Measurements from ENCODE around the gene SLC5A5.

DNA sequence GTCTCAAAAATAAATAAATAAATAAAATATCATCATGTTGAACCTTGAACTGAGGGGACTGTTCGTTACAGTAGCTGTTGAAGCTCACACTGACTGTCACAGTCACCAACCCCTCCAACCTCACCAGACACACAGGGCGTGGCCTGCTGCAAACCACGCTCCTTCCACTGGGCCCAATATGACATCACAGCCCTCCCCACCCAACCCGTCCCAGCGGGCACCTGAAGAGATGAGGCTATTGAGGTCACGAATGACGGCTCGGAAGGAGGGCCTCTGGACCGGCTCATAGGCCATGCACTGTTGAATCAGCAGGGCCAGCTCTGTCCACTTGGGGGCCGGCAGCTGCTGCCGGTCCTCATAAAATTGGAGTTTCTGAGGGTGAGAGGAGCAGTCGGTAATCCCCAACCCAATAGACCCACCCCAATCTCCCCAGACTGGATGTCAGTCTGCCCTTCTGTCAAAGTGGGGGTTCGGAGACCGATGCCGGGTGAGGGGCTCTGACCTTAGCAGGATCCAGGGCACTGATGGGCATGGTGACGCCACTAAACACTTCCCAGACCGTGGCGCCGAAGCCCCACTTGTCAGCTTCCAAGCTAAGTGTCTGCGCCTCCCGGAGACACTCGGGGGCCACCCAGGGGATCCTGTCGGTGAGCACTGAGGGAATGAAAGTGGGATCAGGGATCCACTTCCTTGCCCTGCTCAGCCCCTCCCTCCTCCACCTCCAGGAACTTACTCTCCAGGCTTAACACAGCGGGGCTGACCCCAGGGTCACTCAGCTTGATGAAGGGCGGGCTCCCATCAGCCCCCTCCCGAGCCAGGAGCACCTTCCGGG is 37.2 kb upstream of the SLC5A5 start:
- TF ChIP-seq POLR2AphosphoS5 (IDR thresholded peaks at IDR 0.05; ENCODE audit: low read depth, low read length) (no peak), SIN3A (IDR thresholded peaks at IDR 0.05; ENCODE audit: borderline replicate concordance, insufficient read depth, low read depth, low read length) (no peak)
- TF ChIP-seq, protein P1, sequence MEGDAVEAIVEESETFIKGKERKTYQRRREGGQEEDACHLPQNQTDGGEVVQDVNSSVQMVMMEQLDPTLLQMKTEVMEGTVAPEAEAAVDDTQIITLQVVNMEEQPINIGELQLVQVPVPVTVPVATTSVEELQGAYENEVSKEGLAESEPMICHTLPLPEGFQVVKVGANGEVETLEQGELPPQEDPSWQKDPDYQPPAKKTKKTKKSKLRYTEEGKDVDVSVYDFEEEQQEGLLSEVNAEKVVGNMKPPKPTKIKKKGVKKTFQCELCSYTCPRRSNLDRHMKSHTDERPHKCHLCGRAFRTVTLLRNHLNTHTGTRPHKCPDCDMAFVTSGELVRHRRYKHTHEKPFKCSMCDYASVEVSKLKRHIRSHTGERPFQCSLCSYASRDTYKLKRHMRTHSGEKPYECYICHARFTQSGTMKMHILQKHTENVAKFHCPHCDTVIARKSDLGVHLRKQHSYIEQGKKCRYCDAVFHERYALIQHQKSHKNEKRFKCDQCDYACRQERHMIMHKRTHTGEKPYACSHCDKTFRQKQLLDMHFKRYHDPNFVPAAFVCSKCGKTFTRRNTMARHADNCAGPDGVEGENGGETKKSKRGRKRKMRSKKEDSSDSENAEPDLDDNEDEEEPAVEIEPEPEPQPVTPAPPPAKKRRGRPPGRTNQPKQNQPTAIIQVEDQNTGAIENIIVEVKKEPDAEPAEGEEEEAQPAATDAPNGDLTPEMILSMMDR (IDR thresholded peaks at IDR 0.05), result no peak
